Measurements from ENCODE around the gene HDAC4. TPM values are rescaled to one million over a fixed set of nuclear protein-coding genes. Genes with fewer than 3 reads are reported as not detected.

The HDAC4 gene
- total RNA-seq, 4 donors from 2014 or later = 24.8 to 82.9 (median 41.3) TPM

DNA sequence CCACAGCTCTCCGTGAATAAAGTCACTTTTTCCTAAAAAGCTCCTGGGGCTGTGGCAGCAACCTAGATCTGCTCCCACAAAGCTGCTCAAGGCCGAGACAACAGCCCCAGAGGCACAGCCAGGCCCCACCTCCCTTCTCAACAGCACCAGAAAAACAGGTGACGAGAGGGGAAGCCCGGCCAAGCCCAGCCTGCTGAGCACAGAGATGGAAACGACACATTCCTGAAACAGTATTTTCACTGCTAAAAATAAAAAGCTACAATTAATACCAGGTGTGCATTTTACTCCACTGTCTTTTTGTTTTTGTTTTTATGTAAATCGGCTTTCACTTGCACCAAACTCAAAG lies 199.3 kb downstream of the HDAC4 start:
- TF ChIP-seq, protein P1, sequence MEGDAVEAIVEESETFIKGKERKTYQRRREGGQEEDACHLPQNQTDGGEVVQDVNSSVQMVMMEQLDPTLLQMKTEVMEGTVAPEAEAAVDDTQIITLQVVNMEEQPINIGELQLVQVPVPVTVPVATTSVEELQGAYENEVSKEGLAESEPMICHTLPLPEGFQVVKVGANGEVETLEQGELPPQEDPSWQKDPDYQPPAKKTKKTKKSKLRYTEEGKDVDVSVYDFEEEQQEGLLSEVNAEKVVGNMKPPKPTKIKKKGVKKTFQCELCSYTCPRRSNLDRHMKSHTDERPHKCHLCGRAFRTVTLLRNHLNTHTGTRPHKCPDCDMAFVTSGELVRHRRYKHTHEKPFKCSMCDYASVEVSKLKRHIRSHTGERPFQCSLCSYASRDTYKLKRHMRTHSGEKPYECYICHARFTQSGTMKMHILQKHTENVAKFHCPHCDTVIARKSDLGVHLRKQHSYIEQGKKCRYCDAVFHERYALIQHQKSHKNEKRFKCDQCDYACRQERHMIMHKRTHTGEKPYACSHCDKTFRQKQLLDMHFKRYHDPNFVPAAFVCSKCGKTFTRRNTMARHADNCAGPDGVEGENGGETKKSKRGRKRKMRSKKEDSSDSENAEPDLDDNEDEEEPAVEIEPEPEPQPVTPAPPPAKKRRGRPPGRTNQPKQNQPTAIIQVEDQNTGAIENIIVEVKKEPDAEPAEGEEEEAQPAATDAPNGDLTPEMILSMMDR (IDR thresholded peaks at IDR 0.05; ENCODE audit: low read depth) = no peak

DNA sequence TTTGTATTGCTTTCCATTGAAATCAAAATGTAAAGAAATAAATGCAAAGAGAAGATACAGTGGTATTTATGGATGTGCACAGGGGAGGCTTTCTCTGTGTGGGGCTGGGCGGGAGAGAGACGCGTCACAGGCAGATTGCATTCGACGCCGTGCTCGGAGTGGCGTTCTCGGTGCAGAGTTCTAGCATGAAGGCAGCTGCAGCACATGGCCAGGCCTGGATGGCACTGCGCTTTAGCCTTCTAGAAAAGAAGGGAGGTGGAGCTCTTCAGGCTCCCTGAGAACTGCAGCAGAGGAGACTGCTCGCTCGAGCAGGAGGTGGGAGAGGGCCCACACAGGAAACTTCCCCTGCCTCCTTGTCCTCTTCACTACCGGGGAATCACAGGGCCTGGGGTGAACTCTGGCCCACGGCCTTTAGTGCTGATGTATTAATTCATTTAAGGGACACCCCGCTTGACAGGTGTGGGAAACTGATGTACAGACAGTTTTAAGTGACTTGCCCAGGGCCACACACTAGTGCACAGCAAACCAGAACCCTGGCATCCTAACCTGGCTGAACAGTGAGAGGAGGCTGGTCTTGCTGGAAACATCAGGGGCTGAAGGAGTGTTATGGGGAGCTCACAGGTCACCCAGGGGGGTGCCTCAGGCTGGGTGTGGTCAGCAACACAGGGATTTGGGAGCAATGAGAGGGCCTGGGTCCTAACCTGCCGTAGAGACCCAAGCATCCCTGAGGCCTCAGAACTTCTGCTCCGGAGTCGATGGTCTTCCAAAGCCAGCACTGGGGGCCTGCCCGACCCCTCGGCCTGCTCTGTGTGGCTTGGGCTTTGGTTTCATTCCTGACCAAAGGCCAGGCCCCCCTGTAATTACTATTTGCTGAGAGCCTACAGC lies 199.9 kb downstream of the HDAC4 start:
- TF ChIP-seq, protein P1 (IDR thresholded peaks at IDR 0.05; ENCODE audit: low read depth) = no peak

DNA sequence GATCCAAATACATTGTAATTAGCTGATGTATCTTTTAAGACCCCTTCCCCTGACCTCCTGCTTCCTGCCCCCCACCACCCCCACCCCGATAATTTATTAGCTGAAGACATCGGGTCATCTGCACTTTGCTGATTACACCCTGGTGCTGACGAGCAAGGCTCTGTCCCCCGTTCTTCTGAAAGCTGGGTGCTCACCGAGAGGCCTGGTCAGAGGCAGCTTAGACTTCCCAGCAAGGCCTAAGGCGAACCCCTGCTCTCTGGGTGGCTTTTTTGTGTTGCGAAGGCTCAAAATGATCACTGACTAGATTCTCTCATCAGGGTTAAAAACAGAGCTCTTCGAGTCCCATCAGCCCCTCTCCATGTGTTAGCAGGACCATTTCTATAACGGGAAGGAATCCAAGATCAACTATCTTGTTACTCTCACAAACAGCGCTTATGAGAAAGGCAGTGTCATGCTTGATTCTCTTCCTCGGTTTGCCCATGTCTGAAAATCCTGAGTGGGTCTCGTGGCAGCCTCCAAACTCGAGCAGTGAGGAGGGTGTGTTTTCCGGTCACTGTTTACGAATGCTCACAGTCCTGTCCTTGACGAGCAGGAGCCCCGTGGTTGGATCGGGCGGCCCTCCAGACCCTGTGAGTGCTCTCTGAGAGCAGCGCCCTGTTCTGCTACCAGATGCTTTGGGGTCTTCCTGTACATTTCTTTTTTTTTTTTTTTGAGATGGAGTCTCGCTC lies 201.6 kb downstream of the HDAC4 start:
- TF ChIP-seq, protein P1 (IDR thresholded peaks at IDR 0.05; ENCODE audit: low read depth) = no peak

DNA sequence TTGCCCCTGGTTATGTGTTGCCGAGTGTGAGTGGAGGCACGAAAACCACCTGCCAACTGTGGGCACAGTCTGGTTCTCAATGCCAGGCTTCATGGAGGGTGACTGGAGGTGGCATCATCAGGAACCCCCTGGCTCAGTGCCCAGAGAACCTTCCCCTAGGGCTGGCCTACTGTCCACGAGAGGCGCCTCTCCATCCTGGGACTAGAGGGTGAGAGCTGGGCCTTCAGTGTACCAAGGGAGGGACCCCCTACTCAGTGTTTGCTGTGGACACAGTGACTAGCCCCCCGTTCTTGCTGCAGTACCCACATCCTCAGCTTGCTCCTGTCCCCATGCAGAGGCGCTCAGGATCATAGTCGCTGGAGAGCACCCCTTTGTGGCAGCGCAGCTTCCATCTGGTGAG lies 202.6 kb downstream of the HDAC4 start:
- TF ChIP-seq, protein P1 (IDR thresholded peaks at IDR 0.05; ENCODE audit: low read depth) = no peak

DNA sequence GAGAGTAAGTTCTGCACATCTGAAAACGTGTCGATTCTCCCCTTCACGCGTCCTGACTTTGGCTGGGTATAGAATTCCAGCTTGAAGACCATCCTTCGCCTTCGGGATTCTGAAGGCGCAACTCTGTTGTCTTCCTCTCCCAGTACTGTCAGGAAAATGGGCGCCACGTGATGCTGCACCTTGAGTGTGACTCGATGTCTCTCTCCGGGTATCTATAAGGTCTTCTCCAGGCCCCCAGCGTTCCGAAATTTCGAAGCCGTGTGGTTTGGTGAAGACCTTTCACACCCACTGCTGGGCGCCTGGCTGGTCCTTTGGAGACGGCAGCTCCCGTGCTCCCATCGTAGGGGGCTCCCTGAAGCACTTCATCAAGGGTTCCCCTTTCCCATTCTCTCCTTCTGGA lies 203.7 kb downstream of the HDAC4 start:
- TF ChIP-seq, protein P1 (IDR thresholded peaks at IDR 0.05; ENCODE audit: low read depth) = no peak

DNA sequence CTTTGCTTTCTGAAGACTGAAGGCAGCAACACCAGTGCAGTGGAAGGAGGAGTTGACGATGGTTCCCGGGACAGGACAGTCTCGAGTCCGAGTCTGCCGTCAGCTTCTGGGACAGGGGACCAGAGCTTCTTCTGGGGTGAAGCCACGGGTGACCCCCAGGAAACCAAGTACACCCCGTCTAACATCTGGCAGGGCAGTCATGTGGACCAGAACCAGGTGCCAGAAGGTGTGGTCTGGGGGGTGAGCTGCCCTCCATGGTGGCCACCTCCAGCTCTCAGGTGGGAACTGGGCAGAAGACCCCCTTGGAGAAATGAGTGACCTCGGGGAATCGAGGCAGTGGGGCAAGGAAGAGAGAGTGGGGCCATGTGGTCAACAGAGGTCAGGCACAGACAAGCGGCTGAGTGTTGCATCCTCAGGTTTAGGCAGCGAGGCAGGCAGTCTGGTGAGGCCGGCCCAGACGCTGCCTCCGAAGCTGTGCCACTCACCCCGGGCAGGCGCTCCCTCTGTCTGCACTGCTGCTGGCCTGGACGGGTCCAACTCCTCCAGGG lies 204.3 kb downstream of the HDAC4 start:
- TF ChIP-seq, protein P1 (IDR thresholded peaks at IDR 0.05; ENCODE audit: low read depth) = no peak

DNA sequence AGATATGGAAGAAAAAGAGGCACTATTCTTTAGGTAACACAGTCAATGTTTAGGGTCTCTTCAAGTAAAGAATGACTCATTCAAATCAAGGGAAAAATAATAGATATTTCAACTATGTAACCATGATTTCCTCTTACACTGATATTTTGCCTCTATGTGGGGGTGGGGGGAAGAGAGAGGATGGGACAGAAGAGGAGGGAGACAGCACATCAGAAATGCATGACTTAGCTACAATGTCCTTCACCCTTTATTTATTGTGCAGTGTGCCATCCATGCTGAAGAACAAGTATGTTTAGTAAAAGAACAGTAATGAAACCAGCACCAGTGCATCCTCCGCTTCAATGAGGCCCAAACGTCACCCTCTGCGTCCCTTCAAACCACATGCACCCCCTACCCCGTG lies 204.8 kb downstream of the HDAC4 start:
- TF ChIP-seq, protein P1 (IDR thresholded peaks at IDR 0.05; ENCODE audit: low read depth) = no peak

All from subcutaneous adipose tissue (tissue), 4 donors.